ENCODE measurements around the gene NAA38. TPM values are rescaled to one million over a fixed set of nuclear protein-coding genes. Genes with fewer than 3 reads are reported as not detected.

The NAA38 gene
- total RNA-seq, 1 experiment from 2014 or later, result 46.3 TPM

DNA sequence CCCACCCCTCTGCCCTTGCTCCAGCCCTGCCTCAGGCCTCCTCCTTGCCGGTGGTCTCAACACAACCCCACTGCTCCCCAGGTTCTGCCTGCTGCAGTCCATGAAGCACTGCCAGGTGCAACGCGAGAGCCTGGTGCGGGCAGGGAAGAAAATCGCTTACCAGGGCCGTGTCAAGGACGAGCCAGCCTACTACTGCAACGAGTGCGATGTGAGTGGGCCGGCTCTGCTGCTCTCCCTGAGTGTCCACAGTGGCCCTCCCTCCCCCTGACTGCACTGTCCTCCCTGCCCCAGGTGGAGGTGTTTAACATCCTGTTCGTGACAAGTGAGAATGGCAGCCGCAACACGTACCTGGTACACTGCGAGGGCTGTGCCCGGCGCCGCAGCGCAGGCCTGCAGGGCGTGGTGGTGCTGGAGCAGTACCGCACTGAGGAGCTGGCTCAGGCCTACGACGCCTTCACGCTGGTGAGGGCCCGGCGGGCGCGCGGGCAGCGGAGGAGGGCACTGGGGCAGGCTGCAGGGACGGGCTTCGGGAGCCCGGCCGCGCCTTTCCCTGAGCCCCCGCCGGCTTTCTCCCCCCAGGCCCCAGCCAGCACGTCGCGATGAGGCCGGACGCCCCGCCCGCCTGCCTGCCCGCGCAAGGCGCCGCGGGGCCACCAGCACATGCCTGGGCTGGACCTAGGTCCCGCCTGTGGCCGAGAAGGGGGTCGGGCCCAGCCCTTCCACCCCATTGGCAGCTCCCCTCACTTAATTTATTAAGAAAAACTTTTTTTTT, 4.3 kb downstream of the NAA38 start (continued):
- TF ChIP-seq, protein P1, sequence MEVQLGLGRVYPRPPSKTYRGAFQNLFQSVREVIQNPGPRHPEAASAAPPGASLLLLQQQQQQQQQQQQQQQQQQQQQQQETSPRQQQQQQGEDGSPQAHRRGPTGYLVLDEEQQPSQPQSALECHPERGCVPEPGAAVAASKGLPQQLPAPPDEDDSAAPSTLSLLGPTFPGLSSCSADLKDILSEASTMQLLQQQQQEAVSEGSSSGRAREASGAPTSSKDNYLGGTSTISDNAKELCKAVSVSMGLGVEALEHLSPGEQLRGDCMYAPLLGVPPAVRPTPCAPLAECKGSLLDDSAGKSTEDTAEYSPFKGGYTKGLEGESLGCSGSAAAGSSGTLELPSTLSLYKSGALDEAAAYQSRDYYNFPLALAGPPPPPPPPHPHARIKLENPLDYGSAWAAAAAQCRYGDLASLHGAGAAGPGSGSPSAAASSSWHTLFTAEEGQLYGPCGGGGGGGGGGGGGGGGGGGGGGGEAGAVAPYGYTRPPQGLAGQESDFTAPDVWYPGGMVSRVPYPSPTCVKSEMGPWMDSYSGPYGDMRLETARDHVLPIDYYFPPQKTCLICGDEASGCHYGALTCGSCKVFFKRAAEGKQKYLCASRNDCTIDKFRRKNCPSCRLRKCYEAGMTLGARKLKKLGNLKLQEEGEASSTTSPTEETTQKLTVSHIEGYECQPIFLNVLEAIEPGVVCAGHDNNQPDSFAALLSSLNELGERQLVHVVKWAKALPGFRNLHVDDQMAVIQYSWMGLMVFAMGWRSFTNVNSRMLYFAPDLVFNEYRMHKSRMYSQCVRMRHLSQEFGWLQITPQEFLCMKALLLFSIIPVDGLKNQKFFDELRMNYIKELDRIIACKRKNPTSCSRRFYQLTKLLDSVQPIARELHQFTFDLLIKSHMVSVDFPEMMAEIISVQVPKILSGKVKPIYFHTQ (CRISPR knock-in tag; IDR thresholded peaks at IDR 0.05), result no peak
- TF ChIP-seq PRRX2 (CRISPR knock-in tag; IDR thresholded peaks at IDR 0.05) (no peak), ZBTB21 (CRISPR knock-in tag; IDR thresholded peaks at IDR 0.05; ENCODE audit: borderline replicate concordance) (no peak), FOXP1 (CRISPR knock-in tag; IDR thresholded peaks at IDR 0.05; ENCODE audit: borderline replicate concordance) (peak; percentile 77; the same call in 1 of the 2 replicates), NFYB (CRISPR knock-in tag; conservative IDR thresholded peaks at IDR 0.05; ENCODE audit: low read depth) (no peak), ZNF138 (CRISPR knock-in tag; conservative IDR thresholded peaks at IDR 0.05) (no peak)
- TF ChIP-seq, protein P2, sequence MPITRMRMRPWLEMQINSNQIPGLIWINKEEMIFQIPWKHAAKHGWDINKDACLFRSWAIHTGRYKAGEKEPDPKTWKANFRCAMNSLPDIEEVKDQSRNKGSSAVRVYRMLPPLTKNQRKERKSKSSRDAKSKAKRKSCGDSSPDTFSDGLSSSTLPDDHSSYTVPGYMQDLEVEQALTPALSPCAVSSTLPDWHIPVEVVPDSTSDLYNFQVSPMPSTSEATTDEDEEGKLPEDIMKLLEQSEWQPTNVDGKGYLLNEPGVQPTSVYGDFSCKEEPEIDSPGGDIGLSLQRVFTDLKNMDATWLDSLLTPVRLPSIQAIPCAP (CRISPR knock-in tag; IDR thresholded peaks at IDR 0.05), result no peak
- TF ChIP-seq, protein P3, sequence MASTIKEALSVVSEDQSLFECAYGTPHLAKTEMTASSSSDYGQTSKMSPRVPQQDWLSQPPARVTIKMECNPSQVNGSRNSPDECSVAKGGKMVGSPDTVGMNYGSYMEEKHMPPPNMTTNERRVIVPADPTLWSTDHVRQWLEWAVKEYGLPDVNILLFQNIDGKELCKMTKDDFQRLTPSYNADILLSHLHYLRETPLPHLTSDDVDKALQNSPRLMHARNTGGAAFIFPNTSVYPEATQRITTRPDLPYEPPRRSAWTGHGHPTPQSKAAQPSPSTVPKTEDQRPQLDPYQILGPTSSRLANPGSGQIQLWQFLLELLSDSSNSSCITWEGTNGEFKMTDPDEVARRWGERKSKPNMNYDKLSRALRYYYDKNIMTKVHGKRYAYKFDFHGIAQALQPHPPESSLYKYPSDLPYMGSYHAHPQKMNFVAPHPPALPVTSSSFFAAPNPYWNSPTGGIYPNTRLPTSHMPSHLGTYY (CRISPR knock-in tag; IDR thresholded peaks at IDR 0.05), result no peak
- TF ChIP-seq, protein P4, sequence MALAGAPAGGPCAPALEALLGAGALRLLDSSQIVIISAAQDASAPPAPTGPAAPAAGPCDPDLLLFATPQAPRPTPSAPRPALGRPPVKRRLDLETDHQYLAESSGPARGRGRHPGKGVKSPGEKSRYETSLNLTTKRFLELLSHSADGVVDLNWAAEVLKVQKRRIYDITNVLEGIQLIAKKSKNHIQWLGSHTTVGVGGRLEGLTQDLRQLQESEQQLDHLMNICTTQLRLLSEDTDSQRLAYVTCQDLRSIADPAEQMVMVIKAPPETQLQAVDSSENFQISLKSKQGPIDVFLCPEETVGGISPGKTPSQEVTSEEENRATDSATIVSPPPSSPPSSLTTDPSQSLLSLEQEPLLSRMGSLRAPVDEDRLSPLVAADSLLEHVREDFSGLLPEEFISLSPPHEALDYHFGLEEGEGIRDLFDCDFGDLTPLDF (CRISPR knock-in tag; IDR thresholded peaks at IDR 0.05), result 0 out of 2 replicates have a peak, but pooled peaks have one; percentile 8
- TF ChIP-seq, protein P5, sequence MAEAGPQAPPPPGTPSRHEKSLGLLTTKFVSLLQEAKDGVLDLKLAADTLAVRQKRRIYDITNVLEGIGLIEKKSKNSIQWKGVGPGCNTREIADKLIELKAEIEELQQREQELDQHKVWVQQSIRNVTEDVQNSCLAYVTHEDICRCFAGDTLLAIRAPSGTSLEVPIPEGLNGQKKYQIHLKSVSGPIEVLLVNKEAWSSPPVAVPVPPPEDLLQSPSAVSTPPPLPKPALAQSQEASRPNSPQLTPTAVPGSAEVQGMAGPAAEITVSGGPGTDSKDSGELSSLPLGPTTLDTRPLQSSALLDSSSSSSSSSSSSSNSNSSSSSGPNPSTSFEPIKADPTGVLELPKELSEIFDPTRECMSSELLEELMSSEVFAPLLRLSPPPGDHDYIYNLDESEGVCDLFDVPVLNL (CRISPR knock-in tag; IDR thresholded peaks at IDR 0.05; ENCODE audit: borderline replicate concordance, low read depth), result no peak
- TF ChIP-seq, protein P6, sequence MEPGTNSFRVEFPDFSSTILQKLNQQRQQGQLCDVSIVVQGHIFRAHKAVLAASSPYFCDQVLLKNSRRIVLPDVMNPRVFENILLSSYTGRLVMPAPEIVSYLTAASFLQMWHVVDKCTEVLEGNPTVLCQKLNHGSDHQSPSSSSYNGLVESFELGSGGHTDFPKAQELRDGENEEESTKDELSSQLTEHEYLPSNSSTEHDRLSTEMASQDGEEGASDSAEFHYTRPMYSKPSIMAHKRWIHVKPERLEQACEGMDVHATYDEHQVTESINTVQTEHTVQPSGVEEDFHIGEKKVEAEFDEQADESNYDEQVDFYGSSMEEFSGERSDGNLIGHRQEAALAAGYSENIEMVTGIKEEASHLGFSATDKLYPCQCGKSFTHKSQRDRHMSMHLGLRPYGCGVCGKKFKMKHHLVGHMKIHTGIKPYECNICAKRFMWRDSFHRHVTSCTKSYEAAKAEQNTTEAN (CRISPR knock-in tag; IDR thresholded peaks at IDR 0.05), result 0 out of 2 replicates have a peak, but pooled peaks have one; percentile 27

DNA sequence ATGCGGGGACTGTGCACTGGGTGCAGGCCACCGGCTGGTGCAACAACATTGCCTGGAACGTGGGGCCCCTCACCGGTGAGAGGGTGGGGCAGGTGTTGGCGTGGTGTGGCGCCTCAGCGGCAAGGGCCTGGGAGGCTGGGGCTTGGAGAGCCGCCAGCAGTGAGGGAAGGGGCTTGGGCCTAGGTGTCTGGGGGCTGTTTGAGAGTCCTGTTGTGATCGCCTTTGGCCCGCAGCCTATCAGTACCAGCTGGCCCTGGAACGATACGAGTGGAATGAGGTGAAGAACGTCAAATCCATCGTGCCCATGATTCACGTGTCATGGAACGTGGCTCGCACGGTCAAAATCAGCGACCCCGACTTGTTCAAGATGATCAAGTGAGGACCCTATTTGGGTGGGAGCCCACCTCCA, 5.1 kb downstream of the NAA38 start:
- ChIA-PET CTCF (interaction anchor here (1.4 to 2.1 kb wide), 2 partner anchors 18 to 138 kb away, joined by 3 to 29 read pairs; partner anchors contain the start of gene KDM6B), POLR2A (no interaction called here)
- no peaks in the 10 kb centered on the region for H3K9me3 Mint-ChIP-seq
- H3K27me3 Mint-ChIP-seq (ENCODE audit: low read depth), result peaks cover 30% of the 10 kb centered on the region
- DNase-seq (ENCODE audit: low spot score) (no peak), ATAC-seq (no peak)
- peaks cover 30% of the 10 kb centered on the region for H3K4me1 Mint-ChIP-seq
- no peak overlapping the region for H3K27ac Mint-ChIP-seq
- no peaks in the 10 kb centered on the region for H3K36me3 Mint-ChIP-seq
- H3K4me3 Mint-ChIP-seq, result peak overlapping the region; percentile 81
- TF ChIP-seq, protein P7, sequence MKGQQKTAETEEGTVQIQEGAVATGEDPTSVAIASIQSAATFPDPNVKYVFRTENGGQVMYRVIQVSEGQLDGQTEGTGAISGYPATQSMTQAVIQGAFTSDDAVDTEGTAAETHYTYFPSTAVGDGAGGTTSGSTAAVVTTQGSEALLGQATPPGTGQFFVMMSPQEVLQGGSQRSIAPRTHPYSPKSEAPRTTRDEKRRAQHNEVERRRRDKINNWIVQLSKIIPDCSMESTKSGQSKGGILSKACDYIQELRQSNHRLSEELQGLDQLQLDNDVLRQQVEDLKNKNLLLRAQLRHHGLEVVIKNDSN (CRISPR knock-in tag; IDR thresholded peaks at IDR 0.05), result no peak
- TF ChIP-seq TEAD1 (CRISPR knock-in tag; IDR thresholded peaks at IDR 0.05) (no peak), OVOL2 (CRISPR knock-in tag; IDR thresholded peaks at IDR 0.05; ENCODE audit: borderline replicate concordance) (no peak), MYBL2 (CRISPR knock-in tag; IDR thresholded peaks at IDR 0.05) (no peak)
- TF ChIP-seq, protein P8, sequence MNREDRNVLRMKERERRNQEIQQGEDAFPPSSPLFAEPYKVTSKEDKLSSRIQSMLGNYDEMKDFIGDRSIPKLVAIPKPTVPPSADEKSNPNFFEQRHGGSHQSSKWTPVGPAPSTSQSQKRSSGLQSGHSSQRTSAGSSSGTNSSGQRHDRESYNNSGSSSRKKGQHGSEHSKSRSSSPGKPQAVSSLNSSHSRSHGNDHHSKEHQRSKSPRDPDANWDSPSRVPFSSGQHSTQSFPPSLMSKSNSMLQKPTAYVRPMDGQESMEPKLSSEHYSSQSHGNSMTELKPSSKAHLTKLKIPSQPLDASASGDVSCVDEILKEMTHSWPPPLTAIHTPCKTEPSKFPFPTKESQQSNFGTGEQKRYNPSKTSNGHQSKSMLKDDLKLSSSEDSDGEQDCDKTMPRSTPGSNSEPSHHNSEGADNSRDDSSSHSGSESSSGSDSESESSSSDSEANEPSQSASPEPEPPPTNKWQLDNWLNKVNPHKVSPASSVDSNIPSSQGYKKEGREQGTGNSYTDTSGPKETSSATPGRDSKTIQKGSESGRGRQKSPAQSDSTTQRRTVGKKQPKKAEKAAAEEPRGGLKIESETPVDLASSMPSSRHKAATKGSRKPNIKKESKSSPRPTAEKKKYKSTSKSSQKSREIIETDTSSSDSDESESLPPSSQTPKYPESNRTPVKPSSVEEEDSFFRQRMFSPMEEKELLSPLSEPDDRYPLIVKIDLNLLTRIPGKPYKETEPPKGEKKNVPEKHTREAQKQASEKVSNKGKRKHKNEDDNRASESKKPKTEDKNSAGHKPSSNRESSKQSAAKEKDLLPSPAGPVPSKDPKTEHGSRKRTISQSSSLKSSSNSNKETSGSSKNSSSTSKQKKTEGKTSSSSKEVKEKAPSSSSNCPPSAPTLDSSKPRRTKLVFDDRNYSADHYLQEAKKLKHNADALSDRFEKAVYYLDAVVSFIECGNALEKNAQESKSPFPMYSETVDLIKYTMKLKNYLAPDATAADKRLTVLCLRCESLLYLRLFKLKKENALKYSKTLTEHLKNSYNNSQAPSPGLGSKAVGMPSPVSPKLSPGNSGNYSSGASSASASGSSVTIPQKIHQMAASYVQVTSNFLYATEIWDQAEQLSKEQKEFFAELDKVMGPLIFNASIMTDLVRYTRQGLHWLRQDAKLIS (CRISPR knock-in tag; IDR thresholded peaks at IDR 0.05; ENCODE audit: borderline replicate concordance), result no peak
- TF ChIP-seq, protein P9, sequence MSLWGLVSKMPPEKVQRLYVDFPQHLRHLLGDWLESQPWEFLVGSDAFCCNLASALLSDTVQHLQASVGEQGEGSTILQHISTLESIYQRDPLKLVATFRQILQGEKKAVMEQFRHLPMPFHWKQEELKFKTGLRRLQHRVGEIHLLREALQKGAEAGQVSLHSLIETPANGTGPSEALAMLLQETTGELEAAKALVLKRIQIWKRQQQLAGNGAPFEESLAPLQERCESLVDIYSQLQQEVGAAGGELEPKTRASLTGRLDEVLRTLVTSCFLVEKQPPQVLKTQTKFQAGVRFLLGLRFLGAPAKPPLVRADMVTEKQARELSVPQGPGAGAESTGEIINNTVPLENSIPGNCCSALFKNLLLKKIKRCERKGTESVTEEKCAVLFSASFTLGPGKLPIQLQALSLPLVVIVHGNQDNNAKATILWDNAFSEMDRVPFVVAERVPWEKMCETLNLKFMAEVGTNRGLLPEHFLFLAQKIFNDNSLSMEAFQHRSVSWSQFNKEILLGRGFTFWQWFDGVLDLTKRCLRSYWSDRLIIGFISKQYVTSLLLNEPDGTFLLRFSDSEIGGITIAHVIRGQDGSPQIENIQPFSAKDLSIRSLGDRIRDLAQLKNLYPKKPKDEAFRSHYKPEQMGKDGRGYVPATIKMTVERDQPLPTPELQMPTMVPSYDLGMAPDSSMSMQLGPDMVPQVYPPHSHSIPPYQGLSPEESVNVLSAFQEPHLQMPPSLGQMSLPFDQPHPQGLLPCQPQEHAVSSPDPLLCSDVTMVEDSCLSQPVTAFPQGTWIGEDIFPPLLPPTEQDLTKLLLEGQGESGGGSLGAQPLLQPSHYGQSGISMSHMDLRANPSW (CRISPR knock-in tag; conservative IDR thresholded peaks at IDR 0.05; ENCODE audit: low read depth), result no peak

Data from WTC11 (cell line).